HG02885 (cell line): ENCODE results near the gene OR14J1.
"Not testable (repeated sequence)": the region's sequence is repeated elsewhere in the genome, so short reads cannot be mapped to it uniquely, and the experiment has no call there.

ENCODE experiments used
- ATAC-seq: cut with Tn5 transposase; IDR thresholded peaks from one replicate; pipeline ENCODE4 v1.9.1; 2021; ENCODE audit warnings: mild to moderate bottlenecking; ENCODE audit not compliant: unreplicated experiment, poor library complexity

The OR14J1 gene

DNA sequence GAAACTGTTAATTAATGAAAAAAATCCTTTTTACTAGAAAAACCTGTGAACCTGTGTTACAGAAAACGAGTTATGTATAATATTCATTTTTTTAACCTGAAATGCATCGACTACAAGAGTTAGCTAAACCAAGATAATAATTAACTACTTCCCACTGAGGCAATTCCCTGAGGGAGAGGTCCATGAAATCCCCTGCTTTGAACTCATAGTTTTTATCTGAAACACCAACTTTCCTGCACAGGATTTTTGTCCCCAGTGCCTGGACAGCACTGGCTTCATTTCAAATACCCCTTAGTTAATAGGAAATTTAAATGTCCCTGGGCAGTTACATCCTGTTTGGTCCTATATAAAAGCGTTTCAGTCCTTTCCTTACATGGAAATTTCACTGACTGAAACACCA lies at the start of gene OR14J1:
Gene OR14J1, plus strand, starts transcription at position 386 of the 400 bp plus-strand sequence. CDS start 4,989 bp downstream, outside the sequence.
- no peak for ATAC-seq

DNA sequence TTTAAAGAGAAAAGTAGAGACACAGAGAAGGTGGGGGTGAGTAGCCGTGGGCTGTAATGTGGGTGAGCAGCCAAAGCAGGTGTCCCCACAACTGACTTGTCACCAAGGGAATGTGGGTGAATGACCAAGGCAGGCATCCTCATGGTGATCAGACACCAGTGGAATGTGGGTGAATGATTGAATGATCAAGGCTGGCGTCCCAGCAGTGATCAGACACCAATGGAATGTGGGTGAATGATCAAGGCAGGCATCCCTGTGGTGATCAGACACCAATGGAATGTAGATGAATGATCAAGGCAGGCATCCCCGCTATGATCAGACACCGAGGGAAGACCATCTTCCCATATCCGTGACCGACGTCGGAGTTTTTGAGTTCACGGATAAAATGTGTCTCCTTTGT lies 49.8 kb upstream of the OR14J1 start:
- no peak for ATAC-seq

GRCh38 chr6:29255530-29255929 lies 46.0 kb upstream of the OR14J1 start:
- no peak for ATAC-seq

GRCh38 chr6:29259721-29260120 lies 41.8 kb upstream of the OR14J1 start:
- no peak for ATAC-seq

DNA sequence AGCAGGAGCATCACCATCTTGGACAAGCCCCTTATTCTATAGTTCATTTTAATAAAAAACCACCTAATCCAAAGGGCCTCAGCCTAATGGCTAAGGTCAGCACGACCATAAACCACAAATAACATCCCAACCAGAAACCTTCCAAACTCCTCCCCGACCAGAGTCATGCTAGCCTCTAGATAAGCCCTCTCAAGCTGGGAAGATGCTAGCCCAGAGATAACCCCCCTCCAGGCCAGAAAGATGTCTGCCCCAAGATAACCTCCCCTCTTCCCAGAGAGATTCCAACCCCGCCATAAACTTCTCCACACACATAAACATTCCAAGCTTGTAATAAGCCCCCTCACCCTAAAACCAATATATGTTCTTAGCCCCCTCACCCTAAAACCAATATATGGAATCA lies 38.5 kb upstream of the OR14J1 start:
- no peak for ATAC-seq

DNA sequence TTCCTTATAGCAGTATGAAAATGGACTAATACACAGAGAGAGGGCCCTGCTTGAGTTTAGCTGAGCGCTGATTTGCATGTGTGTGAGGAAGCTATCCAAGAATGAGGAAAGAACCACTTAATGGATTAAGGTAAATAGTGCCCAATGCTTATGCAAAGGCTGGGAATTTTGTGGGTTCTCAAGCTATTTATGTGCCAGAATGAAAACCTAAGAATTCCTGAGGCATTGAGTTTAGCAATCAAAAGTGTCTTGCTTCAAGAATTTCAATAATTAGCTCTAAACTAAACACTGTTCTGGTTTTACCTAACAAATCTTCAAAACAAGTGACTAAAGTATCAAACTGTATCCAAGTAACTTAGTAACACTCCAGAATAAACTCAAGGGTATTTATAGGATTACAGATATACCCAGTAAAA lies 7.0 kb upstream of the OR14J1 start:
- ATAC-seq, result no peak

DNA sequence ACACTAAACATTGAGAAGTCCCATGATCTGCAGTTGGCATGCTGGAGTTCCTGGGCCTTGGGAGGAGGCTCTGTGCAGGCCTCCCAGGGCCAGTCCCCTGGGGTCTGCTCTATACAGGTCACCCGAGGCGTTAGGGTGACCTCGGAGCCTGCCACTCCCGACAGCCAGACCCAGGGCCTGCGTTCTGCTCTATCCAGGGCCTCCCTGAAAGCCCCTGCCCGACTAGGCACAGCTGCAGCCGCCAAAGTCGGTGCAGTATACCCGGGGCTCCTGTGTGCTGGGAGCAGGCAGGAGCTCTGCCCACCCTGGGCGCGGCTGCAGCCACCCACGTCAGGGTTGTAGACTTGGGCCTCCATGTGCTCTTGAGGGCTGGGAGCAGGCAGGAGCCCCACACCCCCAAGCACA lies 6.3 kb upstream of the OR14J1 start:
- no peak for ATAC-seq

DNA sequence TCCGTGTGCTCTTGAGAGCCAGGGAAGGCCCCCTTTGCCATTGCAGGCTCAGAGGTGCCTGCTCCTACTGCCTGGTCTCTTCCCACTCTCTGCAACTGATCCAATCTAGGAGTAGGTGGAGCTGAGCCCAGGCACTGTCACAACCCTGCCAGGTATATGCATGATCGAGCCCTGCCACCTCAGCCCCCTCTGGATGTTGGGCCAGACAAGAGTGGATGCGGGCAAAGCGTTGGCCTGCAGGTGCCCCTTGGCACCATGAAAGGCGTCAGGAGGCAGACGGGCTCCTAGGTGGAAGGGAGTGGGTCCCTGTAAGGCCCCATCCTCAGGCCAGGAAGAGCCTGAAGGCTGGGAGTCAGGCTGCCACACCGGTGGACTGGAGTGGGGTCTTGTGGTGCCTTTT lies 5.9 kb upstream of the OR14J1 start:
- ATAC-seq, result no peak

DNA sequence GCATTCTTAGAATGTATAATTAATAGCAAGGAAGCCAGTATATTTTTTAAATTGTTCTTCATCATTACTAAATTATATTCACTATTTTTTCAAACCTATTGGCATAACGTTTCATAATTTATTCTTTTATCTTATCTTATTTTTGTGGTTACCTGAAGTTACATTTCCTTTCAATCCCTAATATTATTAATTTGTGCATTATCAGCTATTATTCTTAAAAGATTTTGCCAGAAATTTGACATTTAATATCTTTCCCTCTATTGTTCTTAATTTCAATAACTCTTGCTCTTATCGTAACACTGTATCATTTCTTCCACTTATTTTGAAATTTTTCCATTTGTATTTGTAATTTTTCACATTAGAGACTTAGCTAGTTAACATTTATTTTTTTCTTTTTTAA lies 18.4 kb downstream of the OR14J1 start:
- no peak for ATAC-seq

DNA sequence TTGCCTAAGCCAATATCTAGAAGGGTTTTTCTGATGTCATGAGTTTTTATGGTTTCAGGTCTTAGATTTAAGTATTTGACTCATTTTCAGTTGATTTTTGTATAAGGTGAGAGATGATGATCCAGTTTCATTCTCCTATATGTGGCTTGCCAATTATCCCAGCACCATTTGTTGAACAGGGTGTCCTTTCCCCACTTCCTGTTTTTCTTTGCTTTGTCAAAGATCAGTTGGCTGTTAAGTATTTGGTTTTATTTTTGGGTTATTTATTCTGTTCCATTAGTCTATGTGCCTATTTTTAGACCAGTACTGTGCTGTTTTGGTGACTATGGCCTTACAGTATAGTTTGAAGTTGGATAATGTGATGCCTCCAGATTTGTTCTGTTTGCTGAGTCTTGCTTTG lies 21.8 kb downstream of the OR14J1 start:
- ATAC-seq, result not testable (repeated sequence)

DNA sequence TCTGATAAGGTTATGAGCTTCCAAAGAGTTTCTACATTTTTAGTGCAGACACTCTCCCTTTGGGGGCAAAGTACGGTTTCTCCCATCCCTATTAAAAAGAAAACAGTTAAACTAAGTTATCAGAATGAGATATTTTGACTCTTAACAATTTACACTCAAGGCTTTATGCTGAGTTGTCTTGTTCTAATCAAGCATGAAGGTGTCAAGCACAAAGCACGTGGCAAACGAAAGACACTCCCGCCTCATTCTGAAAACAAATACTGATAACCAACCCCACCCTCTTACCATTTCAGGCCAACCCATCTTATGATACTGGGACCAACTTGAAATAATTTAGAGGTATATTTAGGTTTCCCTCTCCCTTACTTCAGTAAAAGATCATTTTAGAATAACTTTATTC lies 24.3 kb downstream of the OR14J1 start:
- no peak for ATAC-seq

DNA sequence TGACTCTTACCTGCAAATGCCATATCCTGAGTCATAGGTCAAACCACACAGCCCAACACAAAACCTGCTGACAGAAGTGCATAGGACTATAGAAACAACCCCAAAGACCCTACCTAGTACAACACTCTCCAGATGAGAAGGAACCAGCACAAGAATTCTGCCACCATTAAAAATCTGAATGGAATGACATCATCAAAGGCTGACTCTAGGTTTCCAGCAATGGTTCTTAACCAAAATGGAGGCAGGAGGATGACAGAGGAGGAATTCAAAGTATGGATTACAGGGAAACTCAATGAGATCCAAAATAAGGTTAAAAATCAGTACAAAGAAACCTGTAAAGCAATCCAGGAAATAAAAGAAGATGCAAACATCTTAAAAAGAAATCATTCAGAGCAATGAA lies 31.2 kb downstream of the OR14J1 start:
- ATAC-seq, result no peak

DNA sequence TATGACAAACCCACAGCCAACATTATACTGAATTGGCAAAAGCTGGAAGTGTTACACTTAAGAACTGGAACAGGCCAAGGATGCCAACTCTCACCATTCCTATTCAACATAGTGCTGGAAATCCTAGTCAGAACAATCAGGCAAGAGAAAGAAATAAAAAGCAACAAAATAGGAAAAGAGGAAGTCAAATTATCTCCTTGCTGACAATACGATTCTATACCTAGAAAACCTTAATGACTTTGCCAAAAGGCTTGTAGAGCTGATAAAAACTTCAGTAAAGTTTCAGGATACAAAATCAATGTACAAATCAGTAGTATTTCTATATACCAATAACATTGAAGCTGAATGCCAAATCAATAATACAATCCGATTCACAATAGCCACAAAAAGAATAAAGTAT lies 34.8 kb downstream of the OR14J1 start:
- no peak for ATAC-seq

DNA sequence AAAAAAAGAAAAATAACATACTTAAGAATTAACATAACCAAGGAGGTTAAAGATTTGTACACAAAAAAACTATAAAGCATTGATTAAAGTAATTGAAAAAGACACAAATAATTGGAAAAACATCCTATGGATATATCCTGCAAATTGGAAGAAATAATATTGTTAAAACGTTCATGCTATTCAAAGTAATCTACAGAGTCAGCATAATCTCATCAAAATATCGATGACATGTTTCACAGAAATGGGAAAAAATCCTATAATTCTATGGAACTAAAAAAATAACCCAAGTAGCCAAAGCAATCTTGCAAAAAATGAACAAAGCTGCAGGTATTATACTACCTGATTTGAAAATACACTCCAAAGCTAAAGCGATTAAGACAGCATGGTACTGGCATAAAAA lies 43.9 kb downstream of the OR14J1 start:
- ATAC-seq, result no peak

GRCh38 chr6:29349348-29349747 lies 47.8 kb downstream of the OR14J1 start:
- not testable (repeated sequence) for ATAC-seq

GRCh38 chr6:29354980-29355379 lies 53.5 kb downstream of the OR14J1 start:
- ATAC-seq, result no peak

GRCh38 chr6:29355603-29356002 lies 54.1 kb downstream of the OR14J1 start:
- no peak for ATAC-seq
